GM12878 (cell line): ENCODE measurements around the gene CD1B. TPM values are rescaled to one million over a fixed set of nuclear protein-coding genes. Genes with fewer than 3 reads are reported as not detected.

Source experiments
- ATAC-seq: fragments of 200-7000 bp; cut with Tn5 transposase; 3 replicates; pipeline ENCODE4 v1.9.1; 2020; ENCODE audit warnings: mild to moderate bottlenecking, moderate library complexity
- BruUV-seq: library from RNA; stranded (reverse); fragments of 400-500 nt; replicated peaks from 2 replicates; lab custom pipeline; 2021; lab: Mats Ljungman, UMichigan
- CTCF ChIA-PET: fragments of 300-600 bp; sonication (Branson Sonifier 250); formaldehyde crosslinking; extraction: SDS; loops from one replicate; lab custom pipeline; 2021; ENCODE audit warnings: inconsistent platforms; lab: Yijun Ruan, JAX
- POLR2A ChIA-PET: fragments of 350-600 bp; formaldehyde crosslinking; extraction: SDS; loops from one replicate; lab custom pipeline; 2021; ENCODE audit warnings: inconsistent platforms; lab: Charles Lee
- RAD21 ChIA-PET: fragments of 300-600 bp; sonication (Branson Sonifier 250); formaldehyde crosslinking; loops from one replicate; lab custom pipeline; 2023; ENCODE audit warnings: antibody characterized with exemption; ENCODE audit not compliant: unreplicated experiment; lab: Charles Lee
- SMC1A ChIA-PET: fragments of 300-600 bp; sonication (Branson Sonifier 250); formaldehyde crosslinking; loops from one replicate; lab custom pipeline; 2023; ENCODE audit not compliant: unreplicated experiment, uncharacterized antibody; lab: Charles Lee
- DNase-seq: peaks from one replicate; pipeline ENCODE4 v3.0.0-alpha.2; 2011; ENCODE audit warnings: low read depth, low spot score
- FAIRE-seq: peaks from 3 replicates; lab custom pipeline; 2011; peaks lifted over from hg19 to GRCh38; lab: Jason Lieb, UNC
- H2AFZ ChIP-seq: 2 replicates; pipeline ENCODE4 v1.6.0; 2011; ENCODE audit warnings: low read depth, low read length, control low read depth; ENCODE audit not compliant: control insufficient read depth
- H3K27ac ChIP-seq: 2 replicates; pipeline ENCODE4 v1.5.1; 2011; ENCODE audit warnings: control low read depth; ENCODE audit not compliant: control insufficient read depth, insufficient read depth
- H3K27me3 ChIP-seq, 2 experiments: replicated peaks in 1 of 2; 2 replicates each; pipeline versions ENCODE4 v1.6.0 to v1.6.1; 2011; ENCODE audit warnings: low read length in 1 of 2; ENCODE audit not compliant: control insufficient read depth in 2 of 2, insufficient read depth in 2 of 2
- H3K36me3 ChIP-seq, 2 experiments: 2 replicates each; pipeline ENCODE4 v1.5.1; 2011; ENCODE audit warnings: low read length in 1 of 2; ENCODE audit not compliant: control insufficient read depth in 2 of 2, insufficient read depth in 2 of 2
- H3K4me1 ChIP-seq: 2 replicates; pipeline ENCODE4 v1.6.1; 2011; ENCODE audit warnings: mild to moderate bottlenecking, low read length, moderate library complexity, mixed read lengths; ENCODE audit not compliant: control insufficient read depth, insufficient read depth
- H3K4me2 ChIP-seq: 2 replicates; pipeline ENCODE4 v1.6.0; 2011; ENCODE audit warnings: control low read depth; ENCODE audit not compliant: control insufficient read depth, insufficient read depth
- H3K4me3 ChIP-seq: fragments of 200-600 bp; sonication (generic); 2 replicates; pipeline ENCODE4 v1.5.1; 2016
- H3K79me2 ChIP-seq: 2 replicates; pipeline ENCODE4 v1.6.0; 2011; ENCODE audit warnings: low read length; ENCODE audit not compliant: control insufficient read depth, insufficient read depth
- H3K9ac ChIP-seq: 2 replicates; pipeline ENCODE4 v1.8.0; 2011; ENCODE audit warnings: low read length, control low read depth, mixed read lengths; ENCODE audit not compliant: control insufficient read depth, insufficient read depth
- H3K9me3 ChIP-seq: replicated peaks from 3 replicates; pipeline ENCODE4 v1.5.1; 2011; ENCODE audit warnings: mild to moderate bottlenecking, low read length; ENCODE audit not compliant: control insufficient read depth, insufficient read depth
- H4K20me1 ChIP-seq: 2 replicates; pipeline ENCODE4 v1.6.0; 2011; ENCODE audit not compliant: control insufficient read depth, insufficient read depth
- BCL11A ChIP-seq: IDR thresholded peaks from 2 replicates; pipeline ENCODE4 v1.6.1; 2011; ENCODE audit warnings: low read depth, low read length
- CUX1 ChIP-seq: IDR thresholded peaks from 2 replicates; pipeline ENCODE4 v1.6.1; 2012; ENCODE audit warnings: improper control_type of control experiment, low read depth, low read length; ENCODE audit not compliant: insufficient replicate concordance
- EGR1 ChIP-seq, 2 experiments: IDR thresholded peaks; 1 replicate in 1 of 2; 2 replicates in 1 of 2; pipeline ENCODE4 v1.6.1; 2011 to 2012; ENCODE audit warnings: low read depth in 2 of 2, low read length in 2 of 2, borderline replicate concordance in 1 of 2, mild to moderate bottlenecking in 1 of 2, moderate library complexity in 1 of 2
- JUND ChIP-seq: IDR thresholded peaks from 2 replicates; pipeline ENCODE4 v1.6.1; 2012; ENCODE audit warnings: low read depth, mild to moderate bottlenecking, low read length, improper control_type of control experiment, moderate library complexity
- NFXL1 ChIP-seq: fragments of 450-650 bp; IDR thresholded peaks from 2 replicates; pipeline ENCODE4 v1.6.1; 2017; ENCODE audit warnings: antibody characterized with exemption, mild to moderate bottlenecking, borderline replicate concordance
- NFYA ChIP-seq: IDR thresholded peaks from 2 replicates; pipeline ENCODE4 v1.6.1; 2011; ENCODE audit warnings: low read depth, mild to moderate bottlenecking, low read length, improper control_type of control experiment, borderline replicate concordance
- RELB ChIP-seq: fragments of 450-650 bp; IDR thresholded peaks from 2 replicates; pipeline ENCODE4 v1.6.1; 2017; ENCODE audit warnings: low read depth, mild to moderate bottlenecking, moderate library complexity
- RUNX3 ChIP-seq: IDR thresholded peaks from 2 replicates; pipeline ENCODE4 v1.6.1; 2012; ENCODE audit warnings: low read length, inconsistent platforms
- SPI1 ChIP-seq: IDR thresholded peaks from 2 replicates; pipeline ENCODE4 v1.6.1; 2011; ENCODE audit warnings: low read depth, mild to moderate bottlenecking, low read length, moderate library complexity, borderline replicate concordance; ENCODE audit not compliant: insufficient read depth
- ZNF592 ChIP-seq: fragments of 450-650 bp; IDR thresholded peaks from 2 replicates; pipeline ENCODE4 v1.6.1; 2017; ENCODE audit warnings: mild to moderate bottlenecking, moderate library complexity
- ZNF622 ChIP-seq: fragments of 450-650 bp; IDR thresholded peaks from 2 replicates; pipeline ENCODE4 v1.6.1; 2017; ENCODE audit warnings: mild to moderate bottlenecking, inconsistent platforms
- WGBS: methylation state at CpG from one replicate; pipeline ENCODE4 v1.1.6; 2016; ENCODE audit warnings: low lambda C conversion rate; ENCODE audit not compliant: insufficient replicate concordance, insufficient coverage; ENCODE audit errors: missing lambda C conversion rate; 5-methylcytosine and 5-hydroxymethylcytosine counted together
- in situ Hi-C: fragments of 300-500 bp; cut with MboI; formaldehyde crosslinking; loops from 9 replicates; pipeline ENCODE4 v1.14.3; 2018; ENCODE audit warnings: mixed read lengths
- intact Hi-C: fragments of 100-400 bp; cut with micrococcal nuclease; formaldehyde crosslinking; loops from one replicate; pipeline ENCODE4 v1.14.2; 2022; ENCODE audit not compliant: unreplicated experiment
- polyA plus RNA-seq, 11 experiments: library from polyadenylated mRNA; depleted of rRNA in 4 of 11; unstranded in 6 of 11; stranded (reverse) in 5 of 11; fragments of >200 nt; fragmentation: Nextera tagmentation in 4 of 11; fragmentation: Illumina TruSeq in 1 of 11; extraction: Ambion mirVana in 4 of 11; extraction: Trizol in 1 of 11; gene quantifications; 1 replicate in 1 of 11; 2 replicates in 10 of 11; pipeline versions ENCODE4 v1.2.1 to v1.2.3, GENCODE V29; 2011 to 2016; ENCODE audit warnings: inconsistent platforms in 2 of 11, missing spikeins in 2 of 11, low read depth in 1 of 11
- total RNA-seq, 4 experiments: library from RNA; depleted of rRNA in 3 of 4; stranded (reverse); fragments of >200 nt in 3 of 4; fragmentation: Illumina TruSeq in 1 of 4; extraction: Trizol in 1 of 4; gene quantifications; 2 replicates each; pipeline versions ENCODE4 v1.2.1 to v1.2.3, GENCODE V29; 2013 to 2021

CD1B gene
- total and polyA plus RNA-seq, 10 of the 15 experiments (the other 5 are each of a cell fraction or from before 2014, with no cell fraction given) = not detected

DNA sequence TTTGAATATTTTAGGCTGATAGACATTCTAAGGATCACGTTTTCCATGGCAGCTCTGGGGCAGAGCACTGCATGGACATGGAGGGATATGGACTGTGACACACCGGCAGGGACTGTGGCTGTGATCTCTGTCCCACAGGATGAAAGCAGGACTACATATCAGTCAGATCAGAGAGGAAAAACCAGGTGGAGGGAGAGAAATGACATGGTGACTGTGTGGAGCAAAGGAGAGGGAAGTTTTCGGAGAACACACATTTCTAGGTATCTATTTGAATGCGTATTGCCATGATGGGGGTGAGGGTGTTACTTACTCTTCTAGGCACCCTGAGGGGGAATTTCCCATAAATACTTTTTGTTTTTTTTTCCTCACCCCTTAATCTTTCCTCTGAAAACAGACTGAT, 44.8 kb downstream of the CD1B start:
- CTCF ChIA-PET = interaction anchor here (1.0 to 2.9 kb wide), 3 partner anchors 43 to 82 kb away, joined by 3 to 14 read pairs (median 12); partner anchors contain the start of gene CD1B
- ATAC-seq = peak; percentile 53
- H3K9me3 ChIP-seq = peaks cover 2% of the 10 kb centered on the region; the same call in 1 of the 3 replicates
- no peaks in the 10 kb centered on the region for H3K79me2 ChIP-seq
- FAIRE-seq = no peak
- peak overlapping the region; percentile 58 for H3K9ac ChIP-seq
- peak overlapping the region; percentile 96 for H3K4me2 ChIP-seq
- POLR2A ChIA-PET = interaction anchor here (0.5 kb wide), 1 partner anchor 837 kb away, joined by 3 read pairs; no protein-coding TSS in a partner anchor
- peak overlapping the region; percentile 3; the same call in 1 of the 2 replicates for H3K4me3 ChIP-seq
- intact Hi-C loops = loop anchor here (5.0 kb wide), 1 partner anchor 84 kb away; no protein-coding TSS in a partner anchor
- no peak for DNase-seq
- no peaks in the 10 kb centered on the region for H3K27me3 ChIP-seq
- WGBS = 6% methylated on average over 4 of the region's 4 CpGs
- H3K27ac ChIP-seq = peak overlapping the region; percentile 88
- in situ Hi-C loops = loop anchor here (10.0 kb wide), 2 partner anchors 718 to 778 kb away; partner anchors contain the start of gene IFI16
- SMC1A ChIA-PET = interaction anchor here (0.9 to 4.1 kb wide), 8 partner anchors 13 to 108 kb away, joined by 3 to 31 read pairs (median 4); no protein-coding TSS in a partner anchor
- H3K36me3 ChIP-seq = no peaks in the 10 kb centered on the region
- H2AFZ ChIP-seq = peak overlapping the region; percentile 68
- H4K20me1 ChIP-seq = no peaks in the 10 kb centered on the region
- no TSS peak for BruUV-seq
- RAD21 ChIA-PET = interaction anchor here (1.0 to 5.1 kb wide), 9 partner anchors 13 to 790 kb away, joined by 3 to 29 read pairs (median 10); partner anchors contain the start of gene AIM2
- peaks cover 60% of the 10 kb centered on the region for H3K4me1 ChIP-seq
- no peak for TF ChIP-seq NFXL1
- TF ChIP-seq BCL11A = peak; percentile 30; the same call in 1 of the 2 replicates
- TF ChIP-seq ZNF622 = no peak
- no peak for TF ChIP-seq JUND
- no peak for TF ChIP-seq SPI1
- TF ChIP-seq CUX1 = no peak
- no peak for TF ChIP-seq EGR1 (IDR thresholded peaks at IDR 0.05; ENCODE audit: borderline replicate concordance in 1 of 2, low read depth in 2 of 2, low read length in 2 of 2)
- no peak for TF ChIP-seq NFYA
- TF ChIP-seq RELB = peak; percentile 38
- no peak for TF ChIP-seq ZNF592
- peak; percentile 29 for TF ChIP-seq RUNX3
